GM11168 (cell line): ENCODE results near the gene TMEM218.
"Not testable (repeated sequence)": the region's sequence is repeated elsewhere in the genome, so short reads cannot be mapped to it uniquely, and the experiment has no call there.

Experiments used
- in situ Hi-C: fragments of 300-500 bp; cut with MboI; formaldehyde crosslinking; loops from one replicate; pipeline ENCODE4 v1.12.0; 2022; ENCODE audit warnings: low sequenced_read_pairs; ENCODE audit not compliant: unreplicated experiment

The TMEM218 gene

DNA sequence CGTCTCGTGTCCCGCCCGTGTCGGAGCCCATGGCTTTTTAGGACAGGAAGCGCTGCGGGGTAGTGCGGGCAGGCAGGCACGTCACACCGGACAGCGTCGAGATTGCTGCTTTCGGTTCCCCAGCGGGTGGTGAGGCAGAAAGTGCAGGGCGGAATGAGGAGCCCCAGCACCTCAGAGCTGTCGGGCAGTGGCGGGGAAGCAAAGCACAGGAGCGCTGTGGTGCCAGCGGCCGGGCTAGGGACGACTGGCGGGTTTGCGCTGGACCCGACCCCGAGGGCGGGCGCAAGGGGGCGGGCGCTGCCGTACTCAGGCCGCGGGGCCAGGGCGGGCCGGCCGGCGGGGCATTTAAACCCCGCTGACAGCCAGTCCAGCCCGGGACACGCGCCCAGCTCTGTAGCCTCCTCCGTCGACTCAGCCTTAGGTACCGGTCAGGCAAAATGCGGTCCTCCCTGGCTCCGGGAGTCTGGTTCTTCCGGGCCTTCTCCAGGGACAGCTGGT, 48.4 kb downstream of the TMEM218 start, which contains the start of gene SLC37A2:
TSS of gene SLC37A2 (plus strand) at position 375 of the 498 bp plus-strand sequence. CDS start at position 438, 63 bp downstream.
- in situ Hi-C loops = no loop called here

DNA sequence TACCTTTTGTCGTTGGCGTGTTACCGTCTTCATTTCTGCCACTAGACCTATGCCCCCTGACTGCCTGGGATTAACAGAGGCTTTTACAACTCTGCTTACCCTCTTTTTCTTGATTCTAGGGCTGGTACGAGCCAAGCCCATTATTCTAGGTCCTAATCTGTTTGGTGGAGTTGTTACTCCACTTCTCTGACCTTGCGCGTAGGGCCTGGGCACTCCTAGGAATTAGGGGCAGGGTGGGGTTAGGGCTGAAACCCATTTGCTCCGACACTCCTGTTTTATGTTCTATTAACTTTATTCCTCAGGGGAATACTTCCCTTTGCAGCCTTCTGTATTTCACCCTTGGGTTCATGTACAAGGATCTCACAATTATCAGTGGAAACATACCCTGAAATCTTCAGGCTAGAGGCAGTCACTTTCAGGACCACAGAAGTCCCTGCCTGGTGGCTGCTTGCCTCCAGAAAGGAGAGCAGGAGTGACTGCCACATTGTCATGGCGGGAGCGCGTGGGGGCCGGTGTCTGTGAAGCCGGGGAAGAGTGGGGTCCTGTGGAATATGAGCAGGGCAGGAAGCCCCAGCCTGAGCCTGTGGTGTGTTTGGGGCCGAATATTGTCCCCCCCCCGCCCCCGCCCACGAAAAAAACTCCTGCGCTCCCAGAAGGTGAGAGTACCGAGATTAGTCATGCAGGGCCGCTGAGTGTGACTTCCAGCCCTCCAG, 49.1 kb downstream of the TMEM218 start:
- in situ Hi-C loops = no loop called here

- in situ Hi-C loops = no loop called here
These were observed 50.1 kb downstream of the TMEM218 start for GRCh38 chr11:125061281-125061680.

DNA sequence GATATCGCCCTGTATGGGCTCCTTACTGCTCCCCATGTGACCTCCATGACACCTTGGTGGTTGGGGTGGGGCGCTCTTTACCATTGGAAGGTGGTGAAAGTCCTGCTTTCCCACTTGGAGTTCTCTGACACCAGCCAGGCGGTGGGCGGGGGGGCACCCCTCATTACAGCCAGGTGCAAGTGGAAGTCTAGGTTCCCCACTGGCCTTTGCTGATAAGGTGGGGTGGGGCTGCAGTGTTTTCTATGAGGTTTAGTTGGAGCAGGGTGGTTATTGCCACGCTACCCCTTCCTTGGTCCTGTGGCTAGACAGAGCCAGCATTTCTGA, 53.8 kb downstream of the TMEM218 start:
- in situ Hi-C loops = no loop called here

DNA sequence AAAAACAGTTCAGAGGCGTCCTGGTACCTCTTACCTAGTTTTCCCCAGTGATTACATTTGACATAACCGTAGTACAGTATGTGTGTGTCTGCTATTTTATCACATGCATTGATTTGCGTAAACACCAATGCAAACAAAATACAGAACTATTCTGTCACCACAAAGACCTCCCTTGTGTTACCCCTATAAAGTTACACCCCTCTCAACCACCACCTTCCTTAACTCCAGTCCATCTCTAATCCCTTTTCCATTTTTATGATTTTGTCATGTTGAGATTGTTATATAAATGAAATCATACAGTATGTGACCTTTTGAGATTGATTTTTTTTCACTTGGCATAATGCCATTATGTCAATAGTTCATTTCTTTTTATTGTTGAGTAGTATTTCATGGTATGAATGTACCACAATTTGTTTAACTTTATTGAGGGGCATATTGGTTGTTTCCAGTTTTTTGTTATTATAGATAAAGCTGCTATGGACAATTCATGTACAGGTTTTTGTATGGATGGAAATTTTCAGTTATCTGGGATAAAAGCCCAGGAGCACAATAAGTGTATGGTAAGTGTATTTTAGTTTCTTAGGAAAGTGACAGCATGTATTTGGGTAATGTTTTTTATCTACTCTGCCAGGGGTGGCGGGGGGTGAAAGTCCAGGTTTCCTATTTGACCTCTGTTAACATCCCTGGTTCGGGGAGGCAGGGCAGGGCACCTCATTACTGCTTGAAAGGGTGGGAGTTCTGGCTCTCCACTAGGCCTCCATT, 54.3 kb downstream of the TMEM218 start:
- in situ Hi-C loops = no loop called here

DNA sequence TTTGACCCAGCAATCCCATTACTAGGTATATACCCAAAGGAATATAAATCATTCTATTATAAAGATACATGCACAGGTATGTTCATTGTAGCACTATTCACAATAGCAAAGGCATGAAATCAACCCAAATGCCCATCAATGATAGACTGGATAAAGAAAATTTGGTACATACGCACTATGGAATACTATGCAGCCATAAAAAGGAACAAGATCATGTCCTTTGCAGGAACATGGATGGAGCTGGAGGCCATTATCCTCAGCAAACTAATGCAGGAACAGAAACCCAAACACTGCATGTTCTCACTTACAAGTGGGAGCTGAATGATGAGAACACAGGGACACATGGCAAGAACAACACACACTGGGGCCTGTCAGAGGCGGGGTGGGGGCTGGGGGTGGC, 55.3 kb downstream of the TMEM218 start:
- in situ Hi-C loops = not testable (repeated sequence)

DNA sequence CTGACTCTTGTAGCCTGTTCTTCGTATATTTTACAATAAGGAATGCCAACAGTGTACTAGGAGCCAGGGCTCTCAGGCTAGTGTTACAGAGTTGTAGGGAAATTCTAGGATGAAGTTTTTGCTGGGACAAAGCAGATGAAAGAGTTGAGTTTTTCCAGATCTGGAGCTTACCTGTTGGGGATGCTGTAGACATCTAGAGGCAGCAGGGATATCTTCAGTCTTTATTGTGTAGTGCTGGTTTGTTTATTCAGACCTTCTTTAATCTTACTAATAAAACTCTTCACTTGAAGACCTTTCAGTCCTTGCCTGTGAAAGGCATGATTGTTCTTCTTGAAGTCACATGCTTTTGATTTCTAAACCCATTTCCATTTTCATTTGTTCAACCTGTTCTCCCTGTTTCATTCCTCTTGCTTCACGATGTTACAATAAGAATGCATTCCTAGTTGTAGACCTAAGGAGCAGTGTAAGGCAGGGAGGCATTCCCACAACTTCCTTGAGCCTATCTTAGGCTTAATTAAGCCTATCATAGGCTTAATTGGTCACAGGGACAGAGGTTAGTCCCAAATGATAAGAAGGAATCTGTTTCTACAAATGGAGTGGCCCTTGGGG, 56.2 kb downstream of the TMEM218 start:
- in situ Hi-C loops = no loop called here

DNA sequence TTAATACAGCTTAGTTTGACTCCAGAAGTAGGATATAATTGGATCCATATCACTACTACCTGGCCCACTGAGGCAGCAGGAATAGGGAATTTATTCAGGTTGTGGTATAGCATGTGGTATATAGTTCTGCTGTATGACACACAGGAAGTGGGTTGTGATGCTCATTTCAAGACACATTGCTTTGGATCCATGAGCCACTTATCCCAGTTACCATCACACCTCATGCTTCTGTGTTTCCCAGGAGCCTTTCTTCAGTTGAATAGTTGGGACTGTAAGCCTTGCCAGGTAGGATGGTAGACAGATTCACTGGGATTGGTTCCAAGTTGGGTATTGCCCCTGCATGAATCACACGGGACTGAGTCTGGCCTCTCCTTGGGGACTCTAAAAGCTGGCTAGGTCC, 58.3 kb downstream of the TMEM218 start:
- in situ Hi-C loops = no loop called here

GRCh38 chr11:125052047-125052446, 59.4 kb downstream of the TMEM218 start:
- in situ Hi-C loops = no loop called here

- in situ Hi-C loops = no loop called here
These were observed 62.1 kb downstream of the TMEM218 start for GRCh38 chr11:125049164-125049792.
